NCI-H524 (cell line): ENCODE data around the gene GNG7.
"Not testable (repeated sequence)": the region's sequence is repeated elsewhere in the genome, so short reads cannot be mapped to it uniquely, and the experiment has no call there.

Experiments
- DNase-seq, 2 experiments: peaks; one replicate each; lab custom pipeline; 2025; lab: John Stamatoyannopoulos, UW

Gene GNG7

DNA sequence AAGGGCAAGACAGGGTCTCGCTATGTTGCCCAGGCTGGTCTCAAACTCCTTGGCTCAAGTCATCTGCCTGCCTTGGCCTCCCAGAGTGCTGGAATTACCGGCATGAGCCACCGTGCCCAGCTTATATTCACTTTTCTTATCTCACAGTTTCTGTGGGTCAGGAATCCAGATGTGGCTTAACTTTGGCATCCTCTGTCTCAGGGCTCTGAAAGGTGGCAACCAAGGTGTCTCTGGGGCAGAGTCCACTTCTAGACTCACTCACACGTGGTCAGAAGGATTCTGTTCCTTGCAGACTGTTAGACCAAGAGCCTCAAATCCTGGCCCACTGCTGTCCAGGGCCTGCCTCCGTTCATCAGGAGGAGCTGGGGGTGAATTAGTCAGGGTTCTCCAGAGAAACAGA, 238.1 kb downstream of the GNG7 start:
- no peak for DNase-seq

- DNase-seq = not testable (repeated sequence)
Observed at GRCh38 chr19:2463694-2464093, 238.8 kb downstream of the GNG7 start.

DNA sequence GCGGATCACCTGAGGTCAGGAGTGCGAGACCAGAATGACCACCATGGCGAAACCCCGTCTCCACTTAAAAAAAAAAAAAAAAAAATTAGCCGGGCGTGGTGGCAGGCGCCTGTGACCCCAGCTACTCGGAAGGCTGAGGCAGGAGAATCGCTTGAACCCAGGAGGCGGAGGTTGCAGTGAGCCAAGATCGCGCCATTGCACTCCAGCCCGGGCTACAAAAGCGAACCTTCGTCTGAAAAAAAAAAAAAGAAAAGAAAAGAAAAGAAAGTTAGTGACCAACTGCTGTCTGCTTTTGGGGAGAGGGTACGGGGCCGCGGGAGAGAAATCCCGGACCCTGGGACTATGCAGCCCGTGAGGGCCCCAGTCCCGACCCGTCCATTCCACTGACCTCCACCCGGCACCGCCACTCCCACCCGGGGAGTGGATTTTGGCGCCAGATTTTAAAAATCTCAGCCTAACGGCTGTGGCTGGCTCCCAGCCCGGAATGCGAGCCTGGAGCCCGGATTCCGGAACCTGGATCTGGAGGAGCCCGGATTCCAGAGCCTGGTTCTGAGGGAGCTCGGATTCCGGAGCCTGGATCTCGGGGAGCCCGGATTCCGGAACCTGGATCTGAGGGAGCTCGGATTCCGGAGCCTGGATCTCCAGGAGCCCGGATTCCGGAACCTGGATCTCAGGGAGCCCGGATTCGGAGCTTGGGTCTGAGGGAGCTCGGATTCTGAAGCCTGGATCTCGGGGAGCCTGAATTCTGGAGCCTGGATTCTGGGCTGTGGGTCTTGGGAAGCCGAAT, 239.7 kb downstream of the GNG7 start:
- peak; percentile 67 to 79 for DNase-seq

GRCh38 chr19:2461751-2462634, 240.5 kb downstream of the GNG7 start:
- DNase-seq = peak; percentile 33 to 64
